GM23338 (cell line): ENCODE data around the gene ADCK2. TPM values are rescaled to one million over a fixed set of nuclear protein-coding genes. Genes with fewer than 3 reads are reported as not detected.

Source experiments
- ATAC-seq: fragments of 200-7000 bp; cut with Tn5 transposase; 3 replicates; pipeline ENCODE4 v1.9.1; 2020
- DNase-seq: peaks from one replicate; pipeline ENCODE4 v3.0.0-alpha.2; 2015; ENCODE audit warnings: low spot score
- H2AFZ ChIP-seq: fragments of 200-600 bp; sonication (generic); 2 replicates; pipeline ENCODE4 v1.8.0; 2016; ENCODE audit warnings: antibody characterized with exemption, mild to moderate bottlenecking, moderate library complexity
- H3F3A ChIP-seq: fragments of 200-600 bp; sonication (generic); replicated peaks from 2 replicates; pipeline ENCODE4 v1.8.0; 2017; ENCODE audit warnings: antibody characterized with exemption, mixed run types, low read depth
- H3K27ac ChIP-seq: fragments of 200-600 bp; sonication (generic); 2 replicates; pipeline ENCODE4 v1.6.1; 2016; ENCODE audit warnings: low read depth
- H3K27me3 ChIP-seq: fragments of 200-600 bp; sonication (generic); 2 replicates; pipeline ENCODE4 v1.8.0; 2016; ENCODE audit warnings: mild to moderate bottlenecking, mixed run types, moderate library complexity; ENCODE audit not compliant: insufficient read depth
- H3K36me3 ChIP-seq: fragments of 200-600 bp; sonication (generic); 2 replicates; pipeline ENCODE4 v1.8.0; 2016; ENCODE audit warnings: mild to moderate bottlenecking; ENCODE audit not compliant: insufficient read depth
- H3K4me1 ChIP-seq: fragments of 200-600 bp; sonication (generic); 2 replicates; pipeline ENCODE4 v1.8.0; 2016; ENCODE audit warnings: mild to moderate bottlenecking, moderate library complexity; ENCODE audit not compliant: insufficient read depth
- H3K4me2 ChIP-seq: fragments of 200-600 bp; sonication (generic); 2 replicates; pipeline ENCODE4 v1.7.1; 2017; ENCODE audit warnings: mixed run types
- H3K4me3 ChIP-seq: fragments of 200-600 bp; sonication (generic); 2 replicates; pipeline ENCODE4 v1.6.1; 2016; ENCODE audit warnings: mixed run types
- H3K79me2 ChIP-seq: fragments of 200-600 bp; sonication (generic); replicated peaks from 2 replicates; pipeline ENCODE4 v1.8.0; 2017; ENCODE audit warnings: mild to moderate bottlenecking; ENCODE audit not compliant: insufficient read depth
- H3K9me2 ChIP-seq: fragments of 200-600 bp; sonication (generic); 2 replicates; pipeline ENCODE4 v1.8.0; 2017; ENCODE audit not compliant: insufficient read depth
- H4K20me1 ChIP-seq: fragments of 200-600 bp; sonication (generic); replicated peaks from 2 replicates; pipeline ENCODE4 v1.8.0; 2017; ENCODE audit warnings: mild to moderate bottlenecking; ENCODE audit not compliant: insufficient read depth
- H3K27ac Mint-ChIP-seq: 2 replicates; pipeline ENCODE4 v1.8.0; 2020; ENCODE audit warnings: inconsistent platforms, mild to moderate bottlenecking, moderate library complexity, mixed read lengths
- H3K27me3 Mint-ChIP-seq: 3 replicates; pipeline ENCODE4 v1.8.0; 2022; ENCODE audit warnings: low read depth, mild to moderate bottlenecking, moderate library complexity, mixed read lengths, inconsistent platforms; ENCODE audit not compliant: insufficient read depth, poor library complexity
- H3K36me3 Mint-ChIP-seq: 3 replicates; pipeline ENCODE4 v1.8.0; 2021; ENCODE audit warnings: low read depth, mild to moderate bottlenecking, inconsistent platforms, moderate library complexity, mixed read lengths
- H3K4me1 Mint-ChIP-seq: 3 replicates; pipeline ENCODE4 v1.8.0; 2020; ENCODE audit warnings: mild to moderate bottlenecking, inconsistent platforms, mixed read lengths
- H3K4me3 Mint-ChIP-seq: 3 replicates; pipeline ENCODE4 v1.8.0; 2021; ENCODE audit warnings: moderate library complexity, mild to moderate bottlenecking, inconsistent platforms, mixed read lengths
- H3K9me3 Mint-ChIP-seq: 3 replicates; pipeline ENCODE4 v1.8.0; 2020; ENCODE audit warnings: moderate library complexity, mild to moderate bottlenecking, inconsistent platforms, mixed read lengths
- CREB1 ChIP-seq: fragments of 250-450 bp; sonication (Bioruptor Pico); IDR thresholded peaks from 2 replicates; pipeline ENCODE4 v1.5.0; 2020; ENCODE audit warnings: low read depth, mild to moderate bottlenecking, moderate library complexity
- EZH2 ChIP-seq: fragments of 200-600 bp; sonication (generic); IDR thresholded peaks from one replicate; pipeline ENCODE4 v1.8.0; 2017; ENCODE audit warnings: antibody characterized with exemption, mild to moderate bottlenecking, low read depth; ENCODE audit not compliant: unreplicated experiment
- EZH2phosphoT487 ChIP-seq: fragments of 200-600 bp; sonication (generic); IDR thresholded peaks from one replicate; pipeline ENCODE4 v1.8.1; 2018; ENCODE audit warnings: antibody characterized with exemption; ENCODE audit not compliant: unreplicated experiment
- JUNB ChIP-seq: IDR thresholded peaks from one replicate; pipeline ENCODE4 v1.6.1; 2016; ENCODE audit warnings: antibody characterized with exemption; ENCODE audit not compliant: unreplicated experiment
- NANOG ChIP-seq: IDR thresholded peaks from 2 replicates; pipeline ENCODE4 v1.6.1; 2016; ENCODE audit warnings: antibody characterized with exemption, borderline replicate concordance
- POLR2AphosphoS5 ChIP-seq: IDR thresholded peaks from 2 replicates; pipeline ENCODE4 v1.6.1; 2016; ENCODE audit warnings: antibody characterized with exemption, low read depth
- STAT1 ChIP-seq: IDR thresholded peaks from one replicate; pipeline ENCODE4 v1.6.1; 2016; ENCODE audit warnings: antibody characterized with exemption; ENCODE audit not compliant: unreplicated experiment
- ZNF114 ChIP-seq: fragments of 250-450 bp; sonication (Bioruptor Pico); IDR thresholded peaks from 2 replicates; pipeline ENCODE4 v1.5.0; 2020; ENCODE audit warnings: mild to moderate bottlenecking, moderate library complexity
- ZNF331 ChIP-seq: fragments of 250-450 bp; sonication (Bioruptor Pico); IDR thresholded peaks from 2 replicates; pipeline ENCODE4 v1.5.0; 2020; ENCODE audit warnings: low read depth, mild to moderate bottlenecking, moderate library complexity
- polyA plus RNA-seq: library from polyadenylated mRNA; unstranded; fragments of >200 nt; fragmentation: Nextera tagmentation; extraction: Ambion mirVana; gene quantifications from 2 replicates; pipeline ENCODE4 v1.2.1, GENCODE V29; 2016
- total RNA-seq: library from RNA; depleted of rRNA; stranded (reverse); fragments of >200 nt; shearing (Covaris generic); gene quantifications from 2 replicates; pipeline ENCODE4 v1.2.3, GENCODE V29; 2014
- TF ChIP-seq, protein P1 (sequence below), 2 experiments: fragments of 200-600 bp in 1 of 2; sonication (generic) in 1 of 2; conservative IDR thresholded peaks; 2 replicates each; pipeline versions ENCODE4 v1.5.1 to v1.6.1; 2016 to 2017; ENCODE audit warnings: antibody characterized with exemption in 2 of 2, low read depth in 2 of 2, mild to moderate bottlenecking in 2 of 2, moderate library complexity in 1 of 2
- TF ChIP-seq, protein P2 (sequence below): fragments of 250-450 bp; sonication (Bioruptor Pico); IDR thresholded peaks from 2 replicates; pipeline ENCODE4 v1.5.0; 2020; ENCODE audit warnings: mild to moderate bottlenecking, moderate library complexity
- TF ChIP-seq, protein P3 (sequence below): IDR thresholded peaks from one replicate; pipeline ENCODE4 v1.6.1; 2018; ENCODE audit warnings: antibody characterized with exemption; ENCODE audit not compliant: unreplicated experiment

ADCK2 gene
- total and polyA plus RNA-seq, 2 experiments from 2014 or later: 4.7 to 14.4 TPM

DNA sequence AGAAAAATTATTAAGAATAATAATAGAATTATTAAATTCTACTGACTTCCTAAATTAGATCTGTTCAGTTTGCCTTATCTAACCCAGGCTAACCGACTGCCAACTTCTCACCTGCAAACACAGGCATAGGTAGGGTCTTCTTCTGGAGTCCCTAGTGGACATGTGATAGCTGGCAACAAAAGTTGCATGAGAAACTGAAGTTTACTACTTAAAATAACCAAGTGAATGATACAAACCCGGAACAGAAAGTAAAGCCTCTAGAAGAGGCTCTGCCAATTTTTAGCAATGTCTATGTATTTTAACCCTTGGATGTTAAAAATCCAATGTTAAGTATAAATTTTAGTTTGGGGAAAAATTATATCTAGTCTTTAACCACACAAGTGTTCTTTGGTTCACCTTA, 61.4 kb downstream of the ADCK2 start:
- Histone ChIP-seq H3F3A (no peaks in the 10 kb centered on the region), H3K79me2 (no peaks in the 10 kb centered on the region), H4K20me1 (no peaks in the 10 kb centered on the region), H3K4me1 (no peaks in the 10 kb centered on the region), H2AFZ (no peak overlapping the region), H3K4me3 (no peak overlapping the region), H3K27ac (no peak overlapping the region), H3K4me2 (no peak overlapping the region), H3K36me3 (no peaks in the 10 kb centered on the region), H3K9me2 (no peaks in the 10 kb centered on the region), H3K27me3 (no peaks in the 10 kb centered on the region)
- Mint-ChIP-seq H3K9me3 (no peaks in the 10 kb centered on the region), H3K36me3 (peaks cover 9% of the 10 kb centered on the region; the same call in 1 of the 3 replicates), H3K4me1 (peaks cover 6% of the 10 kb centered on the region; the same call in 2 of the 3 replicates), H3K27ac (no peak overlapping the region), H3K27me3 (no peaks in the 10 kb centered on the region), H3K4me3 (no peak overlapping the region)
- no peak for ATAC-seq
- DNase-seq: no peak
- TF ChIP-seq POLR2AphosphoS5 (no peak), ZNF114 (CRISPR knock-in tag) (no peak), EZH2 (no peak), NANOG (no peak), EZH2phosphoT487 (no peak), STAT1 (no peak), ZNF331 (no peak)
- TF ChIP-seq, protein P1, sequence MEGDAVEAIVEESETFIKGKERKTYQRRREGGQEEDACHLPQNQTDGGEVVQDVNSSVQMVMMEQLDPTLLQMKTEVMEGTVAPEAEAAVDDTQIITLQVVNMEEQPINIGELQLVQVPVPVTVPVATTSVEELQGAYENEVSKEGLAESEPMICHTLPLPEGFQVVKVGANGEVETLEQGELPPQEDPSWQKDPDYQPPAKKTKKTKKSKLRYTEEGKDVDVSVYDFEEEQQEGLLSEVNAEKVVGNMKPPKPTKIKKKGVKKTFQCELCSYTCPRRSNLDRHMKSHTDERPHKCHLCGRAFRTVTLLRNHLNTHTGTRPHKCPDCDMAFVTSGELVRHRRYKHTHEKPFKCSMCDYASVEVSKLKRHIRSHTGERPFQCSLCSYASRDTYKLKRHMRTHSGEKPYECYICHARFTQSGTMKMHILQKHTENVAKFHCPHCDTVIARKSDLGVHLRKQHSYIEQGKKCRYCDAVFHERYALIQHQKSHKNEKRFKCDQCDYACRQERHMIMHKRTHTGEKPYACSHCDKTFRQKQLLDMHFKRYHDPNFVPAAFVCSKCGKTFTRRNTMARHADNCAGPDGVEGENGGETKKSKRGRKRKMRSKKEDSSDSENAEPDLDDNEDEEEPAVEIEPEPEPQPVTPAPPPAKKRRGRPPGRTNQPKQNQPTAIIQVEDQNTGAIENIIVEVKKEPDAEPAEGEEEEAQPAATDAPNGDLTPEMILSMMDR (conservative IDR thresholded peaks at IDR 0.05; ENCODE audit: low read depth in 2 of 2): no peak

DNA sequence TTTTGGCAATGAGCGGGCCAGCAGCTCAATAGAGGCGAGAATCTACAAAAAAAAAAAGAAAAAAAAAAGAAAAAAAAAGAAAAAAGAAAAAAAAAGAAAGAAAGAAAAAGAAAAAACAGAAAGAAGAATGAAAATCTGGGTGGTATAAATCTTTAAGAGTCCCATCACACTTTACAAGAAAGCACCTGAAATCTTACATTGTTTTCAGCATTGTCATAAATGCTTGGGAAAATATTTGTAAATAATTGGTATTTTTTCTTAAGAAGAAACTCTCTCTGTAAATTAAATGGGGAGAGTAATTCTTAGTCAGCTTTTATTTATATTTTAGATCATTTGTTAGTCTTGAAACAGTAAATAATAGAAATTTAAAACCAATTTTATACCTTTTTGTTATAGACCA, 62.0 kb downstream of the ADCK2 start:
- no peak overlapping the region for H3K27ac Mint-ChIP-seq
- no peaks in the 10 kb centered on the region for H3K79me2 ChIP-seq
- DNase-seq: no peak
- TF ChIP-seq JUNB: no peak
- no peak for TF ChIP-seq EZH2phosphoT487
- TF ChIP-seq, protein P2, sequence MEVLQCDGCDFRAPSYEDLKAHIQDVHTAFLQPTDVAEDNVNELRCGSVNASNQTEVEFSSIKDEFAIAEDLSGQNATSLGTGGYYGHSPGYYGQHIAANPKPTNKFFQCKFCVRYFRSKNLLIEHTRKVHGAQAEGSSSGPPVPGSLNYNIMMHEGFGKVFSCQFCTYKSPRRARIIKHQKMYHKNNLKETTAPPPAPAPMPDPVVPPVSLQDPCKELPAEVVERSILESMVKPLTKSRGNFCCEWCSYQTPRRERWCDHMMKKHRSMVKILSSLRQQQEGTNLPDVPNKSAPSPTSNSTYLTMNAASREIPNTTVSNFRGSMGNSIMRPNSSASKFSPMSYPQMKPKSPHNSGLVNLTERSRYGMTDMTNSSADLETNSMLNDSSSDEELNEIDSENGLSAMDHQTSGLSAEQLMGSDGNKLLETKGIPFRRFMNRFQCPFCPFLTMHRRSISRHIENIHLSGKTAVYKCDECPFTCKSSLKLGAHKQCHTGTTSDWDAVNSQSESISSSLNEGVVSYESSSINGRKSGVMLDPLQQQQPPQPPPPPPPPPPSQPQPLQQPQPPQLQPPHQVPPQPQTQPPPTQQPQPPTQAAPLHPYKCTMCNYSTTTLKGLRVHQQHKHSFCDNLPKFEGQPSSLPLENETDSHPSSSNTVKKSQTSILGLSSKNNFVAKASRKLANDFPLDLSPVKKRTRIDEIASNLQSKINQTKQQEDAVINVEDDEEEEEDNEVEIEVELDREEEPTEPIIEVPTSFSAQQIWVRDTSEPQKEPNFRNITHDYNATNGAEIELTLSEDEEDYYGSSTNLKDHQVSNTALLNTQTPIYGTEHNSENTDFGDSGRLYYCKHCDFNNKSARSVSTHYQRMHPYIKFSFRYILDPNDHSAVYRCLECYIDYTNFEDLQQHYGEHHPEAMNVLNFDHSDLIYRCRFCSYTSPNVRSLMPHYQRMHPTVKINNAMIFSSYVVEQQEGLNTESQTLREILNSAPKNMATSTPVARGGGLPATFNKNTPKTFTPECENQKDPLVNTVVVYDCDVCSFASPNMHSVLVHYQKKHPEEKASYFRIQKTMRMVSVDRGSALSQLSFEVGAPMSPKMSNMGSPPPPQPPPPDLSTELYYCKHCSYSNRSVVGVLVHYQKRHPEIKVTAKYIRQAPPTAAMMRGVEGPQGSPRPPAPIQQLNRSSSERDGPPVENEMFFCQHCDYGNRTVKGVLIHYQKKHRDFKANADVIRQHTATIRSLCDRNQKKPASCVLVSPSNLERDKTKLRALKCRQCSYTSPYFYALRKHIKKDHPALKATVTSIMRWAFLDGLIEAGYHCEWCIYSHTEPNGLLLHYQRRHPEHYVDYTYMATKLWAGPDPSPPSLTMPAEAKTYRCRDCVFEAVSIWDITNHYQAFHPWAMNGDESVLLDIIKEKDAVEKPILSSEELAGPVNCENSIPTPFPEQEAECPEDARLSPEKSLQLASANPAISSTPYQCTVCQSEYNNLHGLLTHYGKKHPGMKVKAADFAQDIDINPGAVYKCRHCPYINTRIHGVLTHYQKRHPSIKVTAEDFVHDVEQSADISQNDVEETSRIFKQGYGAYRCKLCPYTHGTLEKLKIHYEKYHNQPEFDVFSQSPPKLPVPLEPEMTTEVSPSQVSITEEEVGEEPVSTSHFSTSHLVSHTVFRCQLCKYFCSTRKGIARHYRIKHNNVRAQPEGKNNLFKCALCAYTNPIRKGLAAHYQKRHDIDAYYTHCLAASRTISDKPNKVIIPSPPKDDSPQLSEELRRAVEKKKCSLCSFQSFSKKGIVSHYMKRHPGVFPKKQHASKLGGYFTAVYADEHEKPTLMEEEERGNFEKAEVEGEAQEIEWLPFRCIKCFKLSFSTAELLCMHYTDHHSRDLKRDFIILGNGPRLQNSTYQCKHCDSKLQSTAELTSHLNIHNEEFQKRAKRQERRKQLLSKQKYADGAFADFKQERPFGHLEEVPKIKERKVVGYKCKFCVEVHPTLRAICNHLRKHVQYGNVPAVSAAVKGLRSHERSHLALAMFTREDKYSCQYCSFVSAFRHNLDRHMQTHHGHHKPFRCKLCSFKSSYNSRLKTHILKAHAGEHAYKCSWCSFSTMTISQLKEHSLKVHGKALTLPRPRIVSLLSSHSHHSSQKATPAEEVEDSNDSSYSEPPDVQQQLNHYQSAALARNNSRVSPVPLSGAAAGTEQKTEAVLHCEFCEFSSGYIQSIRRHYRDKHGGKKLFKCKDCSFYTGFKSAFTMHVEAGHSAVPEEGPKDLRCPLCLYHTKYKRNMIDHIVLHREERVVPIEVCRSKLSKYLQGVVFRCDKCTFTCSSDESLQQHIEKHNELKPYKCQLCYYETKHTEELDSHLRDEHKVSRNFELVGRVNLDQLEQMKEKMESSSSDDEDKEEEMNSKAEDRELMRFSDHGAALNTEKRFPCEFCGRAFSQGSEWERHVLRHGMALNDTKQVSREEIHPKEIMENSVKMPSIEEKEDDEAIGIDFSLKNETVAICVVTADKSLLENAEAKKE (CRISPR knock-in tag): no peak
- TF ChIP-seq EZH2: no peak
- no peak for TF ChIP-seq CREB1 (CRISPR knock-in tag)
- TF ChIP-seq, protein P3, sequence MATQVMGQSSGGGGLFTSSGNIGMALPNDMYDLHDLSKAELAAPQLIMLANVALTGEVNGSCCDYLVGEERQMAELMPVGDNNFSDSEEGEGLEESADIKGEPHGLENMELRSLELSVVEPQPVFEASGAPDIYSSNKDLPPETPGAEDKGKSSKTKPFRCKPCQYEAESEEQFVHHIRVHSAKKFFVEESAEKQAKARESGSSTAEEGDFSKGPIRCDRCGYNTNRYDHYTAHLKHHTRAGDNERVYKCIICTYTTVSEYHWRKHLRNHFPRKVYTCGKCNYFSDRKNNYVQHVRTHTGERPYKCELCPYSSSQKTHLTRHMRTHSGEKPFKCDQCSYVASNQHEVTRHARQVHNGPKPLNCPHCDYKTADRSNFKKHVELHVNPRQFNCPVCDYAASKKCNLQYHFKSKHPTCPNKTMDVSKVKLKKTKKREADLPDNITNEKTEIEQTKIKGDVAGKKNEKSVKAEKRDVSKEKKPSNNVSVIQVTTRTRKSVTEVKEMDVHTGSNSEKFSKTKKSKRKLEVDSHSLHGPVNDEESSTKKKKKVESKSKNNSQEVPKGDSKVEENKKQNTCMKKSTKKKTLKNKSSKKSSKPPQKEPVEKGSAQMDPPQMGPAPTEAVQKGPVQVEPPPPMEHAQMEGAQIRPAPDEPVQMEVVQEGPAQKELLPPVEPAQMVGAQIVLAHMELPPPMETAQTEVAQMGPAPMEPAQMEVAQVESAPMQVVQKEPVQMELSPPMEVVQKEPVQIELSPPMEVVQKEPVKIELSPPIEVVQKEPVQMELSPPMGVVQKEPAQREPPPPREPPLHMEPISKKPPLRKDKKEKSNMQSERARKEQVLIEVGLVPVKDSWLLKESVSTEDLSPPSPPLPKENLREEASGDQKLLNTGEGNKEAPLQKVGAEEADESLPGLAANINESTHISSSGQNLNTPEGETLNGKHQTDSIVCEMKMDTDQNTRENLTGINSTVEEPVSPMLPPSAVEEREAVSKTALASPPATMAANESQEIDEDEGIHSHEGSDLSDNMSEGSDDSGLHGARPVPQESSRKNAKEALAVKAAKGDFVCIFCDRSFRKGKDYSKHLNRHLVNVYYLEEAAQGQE: no peak
- TF ChIP-seq POLR2AphosphoS5: no peak

More for the DNA sequence above, 62.0 kb downstream of the ADCK2 start:
- Histone ChIP-seq H3K27me3 (no peaks in the 10 kb centered on the region), H3K4me2 (no peak overlapping the region), H3K9me2 (no peaks in the 10 kb centered on the region), H4K20me1 (no peaks in the 10 kb centered on the region), H2AFZ (no peak overlapping the region), H3K36me3 (no peaks in the 10 kb centered on the region), H3K4me1 (no peaks in the 10 kb centered on the region), H3K4me3 (no peak overlapping the region), H3K27ac (no peak overlapping the region), H3F3A (no peaks in the 10 kb centered on the region)
- H3K4me3 Mint-ChIP-seq: no peak overlapping the region
- peaks cover 13% of the 10 kb centered on the region; the same call in 2 of the 3 replicates for H3K36me3 Mint-ChIP-seq
- H3K9me3 Mint-ChIP-seq: no peaks in the 10 kb centered on the region
- no peak for ATAC-seq
- peaks cover 6% of the 10 kb centered on the region; the same call in 2 of the 3 replicates for H3K4me1 Mint-ChIP-seq
- no peaks in the 10 kb centered on the region for H3K27me3 Mint-ChIP-seq
